Stomach (tissue), 9 donors: ENCODE data around the gene HMGXB3. TPM values are rescaled to one million over a fixed set of nuclear protein-coding genes. Genes with fewer than 3 reads are reported as not detected.

ENCODE experiments used
- DNase-seq, 2 donors: peaks; one replicate each; pipeline versions ENCODE4 v3.0.0 to v3.0.0-alpha.2; 2013 to 2019
- H3K27ac ChIP-seq, 5 donors: fragments of 200-600 bp in 4 of 5; sonication (generic) in 4 of 5; one replicate each; pipeline ENCODE4 v1.5.1; 2013 to 2019; ENCODE audit warnings: mild to moderate bottlenecking in 1 of 5, moderate library complexity in 1 of 5
- H3K27me3 ChIP-seq, 3 donors: fragments of 200-600 bp; sonication (generic); one replicate each; pipeline ENCODE4 v1.5.1; 2017 to 2019; ENCODE audit warnings: mixed run types in 1 of 3
- H3K36me3 ChIP-seq, 4 donors: fragments of 200-600 bp; sonication (generic); 1 replicate in 3 of 4; 2 replicates in 1 of 4; pipeline ENCODE4 v1.5.1; 2016 to 2019
- H3K4me1 ChIP-seq, 4 donors: fragments of 200-600 bp; sonication (generic); one replicate each; pipeline ENCODE4 v1.5.1; 2016 to 2019
- H3K4me3 ChIP-seq, 4 donors: fragments of 200-600 bp; sonication (generic) in 3 of 4; one replicate each; pipeline ENCODE4 v1.5.1; 2016 to 2019; ENCODE audit warnings: mild to moderate bottlenecking in 1 of 4
- H3K9me3 ChIP-seq, 4 donors: fragments of 200-600 bp; sonication (generic); one replicate each; pipeline ENCODE4 v1.5.1; 2016 to 2019
- CTCF ChIP-seq, 7 experiments: fragments of 450-650 bp in 4 of 7; fragments of 200-600 bp in 3 of 7; sonication (generic) in 3 of 7; IDR thresholded peaks; one replicate each; pipeline ENCODE4 v1.5.1; 2016 to 2019; ENCODE audit warnings: antibody characterized with exemption in 7 of 7, control low read depth in 2 of 7, mild to moderate bottlenecking in 1 of 7
- EP300 ChIP-seq: sonication (generic); formaldehyde crosslinking; IDR thresholded peaks from one replicate; pipeline ENCODE4 v1.6.1; 2017; ENCODE audit warnings: antibody characterized with exemption
- POLR2A ChIP-seq, 4 donors: fragments of 450-650 bp; IDR thresholded peaks; one replicate each; pipeline ENCODE4 v1.6.1; 2016; ENCODE audit warnings: antibody characterized with exemption in 4 of 4, control low read depth in 2 of 4, mild to moderate bottlenecking in 1 of 4, moderate library complexity in 1 of 4
- POLR2AphosphoS5 ChIP-seq, 3 donors: sonication (generic); formaldehyde crosslinking; IDR thresholded peaks; one replicate each; pipeline ENCODE4 v1.6.1; 2016; ENCODE audit warnings: antibody characterized with exemption in 3 of 3
- WGBS, 5 donors: extraction: QIAGEN DNeasy Blood & Tissue Kit in 3 of 5; methylation state at CpG; one replicate each; pipeline versions ENCODE4 v1.1.5 to v1.1.7; 2013 to 2018; 5-methylcytosine and 5-hydroxymethylcytosine counted together
- intact Hi-C: fragments of 100-400 bp; cut with DNase I; formaldehyde crosslinking; loops from one replicate; pipeline ENCODE4 v1.15.1; 2023; ENCODE audit warnings: low total_unique reads
- polyA plus RNA-seq, 3 donors: library from polyadenylated mRNA; stranded (reverse); fragments of 200-250 nt; gene quantifications; one replicate each; pipeline ENCODE4 v1.2.3, GENCODE V29; 2013
- total RNA-seq, 5 donors: library from RNA; depleted of rRNA; stranded (reverse); fragments of >200 nt; gene quantifications; one replicate each; pipeline versions ENCODE4 v1.1.0 to v1.2.3, GENCODE V29; 2014 to 2016
- donor health status: healthy with polysubstance abuse.
- donor health status: Bipolar disorder and iron deficiency.
- donor health status: healthy.

Gene HMGXB3
- total and polyA plus RNA-seq, 8 donors: 7.9 to 90.6 (median 32.6) TPM

DNA sequence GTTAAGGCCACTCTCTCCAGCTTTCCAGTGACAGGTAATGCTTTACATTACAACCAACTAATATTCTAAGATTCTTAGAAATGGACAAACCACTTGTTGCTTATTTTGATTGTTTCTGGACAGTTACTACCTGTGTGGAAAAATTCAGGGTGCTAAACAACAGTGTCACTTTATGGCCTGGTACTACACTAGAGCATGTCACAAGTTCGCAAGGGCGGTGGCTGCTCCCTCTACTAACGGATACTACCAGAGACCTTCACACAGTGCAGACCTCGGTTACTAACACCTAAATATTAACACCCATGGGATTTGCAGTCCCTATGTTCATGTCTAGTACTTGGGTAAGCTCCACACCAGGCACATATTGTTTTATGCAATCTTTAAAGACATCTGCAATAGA, 13.4 kb downstream of the HMGXB3 start:
- no peak overlapping the region for H3K4me3 ChIP-seq
- H3K27me3 ChIP-seq: no peaks in the 10 kb centered on the region
- H3K27ac ChIP-seq: no peak overlapping the region
- DNase-seq: no peak
- WGBS, 5 donors: 85 to 99% (median 94%) methylated on average over 4 of the region's 4 CpGs
- H3K36me3 ChIP-seq: peaks cover 47 to 93% (median 92%) of the 10 kb centered on the region in 4 donors
- intact Hi-C loops: no loop called here
- H3K9me3 ChIP-seq: peaks cover 0 to 11% (median 5%) of the 10 kb centered on the region in 4 donors
- H3K4me1 ChIP-seq: peaks cover 0 to 22% (median 7%) of the 10 kb centered on the region in 4 donors
- TF ChIP-seq CTCF (IDR thresholded peaks at IDR 0.05) (no peak), POLR2A (IDR thresholded peaks at IDR 0.05) (no peak), EP300 (no peak), POLR2AphosphoS5 (IDR thresholded peaks at IDR 0.05) (no peak)

- intact Hi-C loops: no loop called here
- H3K9me3 ChIP-seq: peaks cover 0 to 11% (median 5%) of the 10 kb centered on the region in 4 donors
- H3K4me3 ChIP-seq: no peak overlapping the region
- H3K27ac ChIP-seq: no peak overlapping the region
- TF ChIP-seq POLR2A (IDR thresholded peaks at IDR 0.05) (no peak), EP300 (no peak)
- H3K4me1 ChIP-seq: peaks cover 0 to 22% (median 7%) of the 10 kb centered on the region in 4 donors
- no peak for DNase-seq
- no peaks in the 10 kb centered on the region for H3K27me3 ChIP-seq
- peaks cover 52 to 95% (median 92%) of the 10 kb centered on the region in 4 donors for H3K36me3 ChIP-seq
- 94 to 98% (median 96%) methylated on average over 3 of the region's 3 CpGs for WGBS, 5 donors
Measured at GRCh38 chr5:150014456-150014855, 13.9 kb downstream of the HMGXB3 start.

DNA sequence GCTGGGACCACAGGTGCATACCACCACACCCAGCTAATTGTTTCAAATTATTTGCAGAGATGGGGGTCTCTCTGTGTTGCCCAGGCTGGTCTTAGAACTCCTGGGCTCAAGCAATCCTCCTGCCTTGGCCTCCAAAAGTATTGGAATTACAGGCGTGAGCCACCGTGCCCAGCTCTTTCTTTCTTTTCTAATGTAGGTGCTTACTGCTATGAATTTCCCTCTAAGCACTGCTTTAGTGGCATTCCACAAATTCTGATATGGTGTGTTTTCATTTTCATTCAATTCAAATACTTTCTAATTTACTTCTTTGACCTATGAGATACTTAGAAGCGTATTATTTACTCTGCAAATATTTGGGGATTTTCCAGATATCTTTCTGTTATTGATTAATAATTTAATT, 14.9 kb downstream of the HMGXB3 start:
- no peak for DNase-seq
- intact Hi-C loops: no loop called here
- H3K4me3 ChIP-seq: no peak overlapping the region
- 87 to 97% (median 91%) methylated on average over 3 of the region's 3 CpGs for WGBS, 5 donors
- no peaks in the 10 kb centered on the region for H3K27me3 ChIP-seq
- H3K36me3 ChIP-seq: peaks cover 51 to 95% (median 92%) of the 10 kb centered on the region in 4 donors
- peaks cover 0 to 22% (median 7%) of the 10 kb centered on the region in 4 donors for H3K4me1 ChIP-seq
- H3K27ac ChIP-seq: no peak overlapping the region
- H3K9me3 ChIP-seq: peaks cover 0 to 11% (median 5%) of the 10 kb centered on the region in 4 donors
- TF ChIP-seq CTCF (IDR thresholded peaks at IDR 0.05): no peak
- TF ChIP-seq POLR2A (IDR thresholded peaks at IDR 0.05): no peak
- TF ChIP-seq POLR2AphosphoS5 (IDR thresholded peaks at IDR 0.05): no peak
- no peak for TF ChIP-seq EP300

DNA sequence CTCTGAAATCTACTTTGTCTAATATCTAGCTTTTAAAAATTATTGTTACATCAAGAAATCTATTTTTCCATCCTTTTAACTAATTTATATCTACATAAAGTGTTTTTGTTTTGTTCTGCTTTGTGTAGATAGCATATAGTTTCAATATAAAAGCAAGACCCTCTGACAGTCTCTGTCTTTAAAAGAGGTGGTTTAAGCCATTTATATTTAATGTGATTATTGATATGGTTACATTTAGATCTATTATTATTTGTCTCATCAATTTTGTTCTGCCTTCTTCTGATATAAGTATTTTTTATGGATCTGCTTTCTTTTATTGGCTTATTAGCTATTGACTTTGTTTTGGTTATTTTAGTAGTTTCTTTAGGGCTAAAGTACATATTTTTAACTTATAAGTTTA, 16.0 kb downstream of the HMGXB3 start:
- intact Hi-C loops: no loop called here
- TF ChIP-seq EP300: no peak
- no peak for TF ChIP-seq POLR2AphosphoS5 (IDR thresholded peaks at IDR 0.05)
- TF ChIP-seq CTCF (IDR thresholded peaks at IDR 0.05): no peak
- TF ChIP-seq POLR2A (IDR thresholded peaks at IDR 0.05): no peak
- H3K27me3 ChIP-seq: no peaks in the 10 kb centered on the region

DNA sequence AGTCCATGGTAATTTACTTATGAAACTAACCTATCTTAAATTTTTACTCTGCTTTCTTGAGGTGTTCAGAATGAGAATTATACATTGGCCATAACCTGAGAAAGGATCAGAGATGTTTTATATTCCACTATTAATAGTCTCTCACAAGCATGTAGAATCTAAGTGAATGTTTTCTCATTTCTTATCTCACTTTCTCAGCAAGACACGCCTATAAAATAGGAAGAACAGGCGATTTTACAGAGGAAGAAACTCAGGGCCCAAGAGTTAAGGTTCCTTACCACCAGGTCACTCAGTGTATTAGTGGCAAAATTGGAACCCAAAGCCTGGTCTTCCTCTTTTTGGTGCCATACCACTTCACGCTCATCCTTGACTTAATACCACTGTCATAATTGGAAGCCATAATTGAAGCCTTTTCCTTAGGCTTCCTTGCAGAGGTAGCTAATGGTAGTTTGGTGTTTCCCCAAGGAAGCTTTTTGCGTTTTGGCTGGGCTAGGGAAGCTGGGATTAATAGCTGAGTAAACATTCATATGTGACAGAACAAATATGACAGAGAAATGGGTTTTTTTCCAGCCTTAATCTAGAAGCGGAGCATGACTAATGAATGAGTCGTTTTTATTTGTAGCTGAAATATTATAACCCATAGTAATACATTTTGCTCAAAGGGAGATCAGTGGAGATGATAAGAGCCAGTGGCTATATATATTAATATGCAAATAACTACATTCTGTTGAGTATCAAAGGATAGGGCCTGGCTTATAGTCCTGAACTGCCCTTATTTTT, 16.9 kb downstream of the HMGXB3 start:
- Histone ChIP-seq H3K4me1 (peaks cover 0 to 39% (median 15%) of the 10 kb centered on the region in 4 donors), H3K36me3 (peaks cover 35 to 91% (median 90%) of the 10 kb centered on the region in 4 donors), H3K27me3 (no peaks in the 10 kb centered on the region), H3K9me3 (peaks cover 0 to 11% (median 5%) of the 10 kb centered on the region in 4 donors), H3K27ac (peak overlapping the region in 3 of 5 donors; percentile 25 to 72 (median 45)), H3K4me3 (no peak overlapping the region)
- 40 to 54% (median 50%) methylated on average over 6 of the region's 6 CpGs for WGBS, 5 donors
- TF ChIP-seq CTCF (IDR thresholded peaks at IDR 0.05) (no peak), POLR2AphosphoS5 (IDR thresholded peaks at IDR 0.05) (peak in 1 of 3 donors; percentile 15), EP300 (no peak), POLR2A (IDR thresholded peaks at IDR 0.05) (no peak)
- no peak for DNase-seq
- intact Hi-C loops: no loop called here

More for the DNA sequence above, 16.0 kb downstream of the HMGXB3 start:
- Histone ChIP-seq H3K4me1 (peaks cover 0 to 31% (median 8%) of the 10 kb centered on the region in 4 donors), H3K9me3 (peaks cover 0 to 11% (median 5%) of the 10 kb centered on the region in 4 donors), H3K4me3 (no peak overlapping the region), H3K36me3 (peaks cover 42 to 95% (median 92%) of the 10 kb centered on the region in 4 donors), H3K27ac (peak overlapping the region in 1 of 5 donors; percentile 72)
- no peak for DNase-seq
